Measurements from ENCODE around the gene RBM6. TPM values are rescaled to one million over a fixed set of nuclear protein-coding genes. Genes with fewer than 3 reads are reported as not detected.
"Not testable (repeated sequence)": the region's sequence is repeated elsewhere in the genome, so short reads cannot be mapped to it uniquely, and the experiment has no call there.

RBM6 gene
- total and polyA plus RNA-seq, 7 donors, result 21.6 to 42.8 (median 29.8) TPM

- DNase-seq (no peak), ATAC-seq (no peak)
- 74 to 95% (median 83%) methylated on average over 2 of the region's 2 CpGs for WGBS, 3 donors
- H3K36me3 ChIP-seq (ENCODE audit: insufficient read depth in 1 of 2, low read depth in 1 of 2), result peaks cover 0 to 31% of the 10 kb centered on the region in 2 donors
- H3K27ac ChIP-seq, result no peak overlapping the region
- TF ChIP-seq, protein P1, sequence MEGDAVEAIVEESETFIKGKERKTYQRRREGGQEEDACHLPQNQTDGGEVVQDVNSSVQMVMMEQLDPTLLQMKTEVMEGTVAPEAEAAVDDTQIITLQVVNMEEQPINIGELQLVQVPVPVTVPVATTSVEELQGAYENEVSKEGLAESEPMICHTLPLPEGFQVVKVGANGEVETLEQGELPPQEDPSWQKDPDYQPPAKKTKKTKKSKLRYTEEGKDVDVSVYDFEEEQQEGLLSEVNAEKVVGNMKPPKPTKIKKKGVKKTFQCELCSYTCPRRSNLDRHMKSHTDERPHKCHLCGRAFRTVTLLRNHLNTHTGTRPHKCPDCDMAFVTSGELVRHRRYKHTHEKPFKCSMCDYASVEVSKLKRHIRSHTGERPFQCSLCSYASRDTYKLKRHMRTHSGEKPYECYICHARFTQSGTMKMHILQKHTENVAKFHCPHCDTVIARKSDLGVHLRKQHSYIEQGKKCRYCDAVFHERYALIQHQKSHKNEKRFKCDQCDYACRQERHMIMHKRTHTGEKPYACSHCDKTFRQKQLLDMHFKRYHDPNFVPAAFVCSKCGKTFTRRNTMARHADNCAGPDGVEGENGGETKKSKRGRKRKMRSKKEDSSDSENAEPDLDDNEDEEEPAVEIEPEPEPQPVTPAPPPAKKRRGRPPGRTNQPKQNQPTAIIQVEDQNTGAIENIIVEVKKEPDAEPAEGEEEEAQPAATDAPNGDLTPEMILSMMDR (IDR thresholded peaks at IDR 0.05), result no peak
- H3K9me3 ChIP-seq, result no peaks in the 10 kb centered on the region
- no peak overlapping the region for H3K4me3 ChIP-seq
- no peaks in the 10 kb centered on the region for H3K4me1 ChIP-seq
- H3K27me3 ChIP-seq (ENCODE audit: insufficient read depth in 3 of 3, low read length in 2 of 3), result no peaks in the 10 kb centered on the region
- intact Hi-C loops (cut with DNase I), result no loop called here
Observed at GRCh38 chr3:49914906-49915305, 25.0 kb upstream of the RBM6 start.

DNA sequence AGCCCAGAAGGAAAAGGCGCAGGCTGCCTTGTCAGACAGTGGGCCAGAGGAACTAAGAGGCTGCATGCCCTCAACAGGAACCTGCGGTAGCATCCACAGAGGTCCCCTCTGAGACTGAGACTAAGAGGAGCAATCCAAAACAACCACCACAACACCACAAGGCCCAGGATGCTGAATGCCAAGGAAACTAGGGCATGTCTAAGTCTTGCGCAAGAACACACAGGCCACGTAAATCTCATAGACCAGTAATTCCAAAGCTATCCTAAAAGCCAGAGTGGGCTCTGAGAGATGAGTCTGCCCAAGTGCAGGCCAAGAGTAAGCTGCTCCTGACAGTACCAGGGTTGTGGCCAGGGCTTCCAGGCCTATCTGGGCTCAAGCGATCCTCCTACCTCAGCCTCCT is 23.3 kb upstream of the RBM6 start:
- TF ChIP-seq, protein P1 (IDR thresholded peaks at IDR 0.05), result no peak

DNA sequence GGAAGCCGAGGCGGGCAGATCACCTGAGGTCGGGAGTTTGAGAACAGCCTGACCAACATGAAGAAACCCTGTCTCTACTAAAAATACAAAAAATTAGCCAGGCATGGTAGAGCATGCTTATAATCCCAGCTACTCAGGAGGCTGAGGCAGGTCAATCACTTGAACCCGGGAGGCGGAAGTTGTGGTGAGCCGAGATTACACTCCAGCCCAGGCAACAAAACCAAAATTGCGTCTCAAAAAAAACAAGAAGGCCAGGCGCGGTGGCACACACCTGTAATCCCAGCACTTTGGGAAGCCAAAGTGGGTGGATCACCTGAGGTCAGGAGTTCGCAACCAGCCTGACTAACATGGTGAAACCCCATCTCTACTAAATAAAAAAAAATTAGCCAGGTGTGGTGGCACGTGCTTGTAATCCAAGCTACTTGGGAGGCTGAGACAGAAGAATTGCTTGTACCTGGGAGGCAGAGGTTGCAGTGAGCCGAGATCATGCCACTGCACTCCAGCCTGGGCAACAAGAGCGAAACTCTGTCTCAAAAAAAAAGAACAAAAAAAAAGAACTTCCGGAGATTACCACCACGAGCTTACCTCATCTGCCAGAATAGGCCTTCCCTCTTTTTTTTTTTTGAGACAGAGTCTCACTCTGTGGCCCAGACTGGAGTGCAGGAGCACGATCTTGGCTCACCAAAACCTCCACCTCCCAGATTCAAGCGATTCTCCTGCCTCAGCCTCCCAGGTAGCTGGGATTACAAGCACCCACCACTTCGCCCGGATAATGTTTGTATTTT is 22.0 kb upstream of the RBM6 start:
- WGBS, 3 donors, result 92 to 94% (median 93%) methylated on average over 18 to 19 of the region's 19 CpGs
- intact Hi-C loops (cut with DNase I), result loop anchor here in 1 of 2 donors (2.0 kb wide), 1 partner anchor 25 kb away; no protein-coding TSS in a partner anchor
- not testable (repeated sequence) for H3K4me3 ChIP-seq; DNase-seq; H3K27ac ChIP-seq; ATAC-seq; H3K36me3 ChIP-seq (ENCODE audit: insufficient read depth in 1 of 2, low read depth in 1 of 2); H3K9me3 ChIP-seq; H3K4me1 ChIP-seq; H3K27me3 ChIP-seq (ENCODE audit: insufficient read depth in 3 of 3, low read length in 2 of 3)

More for the DNA sequence above, 23.3 kb upstream of the RBM6 start:
- no peak overlapping the region for H3K4me3 ChIP-seq
- no peaks in the 10 kb centered on the region for H3K4me1 ChIP-seq
- peaks cover 0 to 13% of the 10 kb centered on the region in 2 donors for H3K36me3 ChIP-seq (ENCODE audit: insufficient read depth in 1 of 2, low read depth in 1 of 2)
- intact Hi-C loops (cut with DNase I), result no loop called here
- ATAC-seq (peak in 3 of 4 donors; percentile 41 to 62 (median 48)), DNase-seq (no peak)
- no peaks in the 10 kb centered on the region for H3K9me3 ChIP-seq
- H3K27ac ChIP-seq, result no peak overlapping the region
- WGBS, 3 donors, result 82 to 96% (median 86%) methylated on average over 5 of the region's 5 CpGs
- H3K27me3 ChIP-seq (ENCODE audit: insufficient read depth in 3 of 3, low read length in 2 of 3), result no peaks in the 10 kb centered on the region

- H3K9me3 ChIP-seq, result no peaks in the 10 kb centered on the region
- 49 to 77% (median 69%) methylated on average over 2 of the region's 2 CpGs for WGBS, 3 donors
- H3K4me1 ChIP-seq, result peaks cover 21% of the 10 kb centered on the region
- peaks cover 0 to 2% of the 10 kb centered on the region in 2 donors for H3K36me3 ChIP-seq (ENCODE audit: insufficient read depth in 1 of 2, low read depth in 1 of 2)
- H3K27me3 ChIP-seq (ENCODE audit: insufficient read depth in 3 of 3, low read length in 2 of 3), result no peaks in the 10 kb centered on the region
- intact Hi-C loops (cut with DNase I), result no loop called here
- peak; percentile 62 to 71 (median 64) for ATAC-seq
- H3K4me3 ChIP-seq, result no peak overlapping the region
- no peak for DNase-seq
- H3K27ac ChIP-seq, result peak overlapping the region; percentile 70
- TF ChIP-seq, protein P1 (IDR thresholded peaks at IDR 0.05), result no peak
Observed at GRCh38 chr3:49924683-49925082, 15.3 kb upstream of the RBM6 start.

DNA sequence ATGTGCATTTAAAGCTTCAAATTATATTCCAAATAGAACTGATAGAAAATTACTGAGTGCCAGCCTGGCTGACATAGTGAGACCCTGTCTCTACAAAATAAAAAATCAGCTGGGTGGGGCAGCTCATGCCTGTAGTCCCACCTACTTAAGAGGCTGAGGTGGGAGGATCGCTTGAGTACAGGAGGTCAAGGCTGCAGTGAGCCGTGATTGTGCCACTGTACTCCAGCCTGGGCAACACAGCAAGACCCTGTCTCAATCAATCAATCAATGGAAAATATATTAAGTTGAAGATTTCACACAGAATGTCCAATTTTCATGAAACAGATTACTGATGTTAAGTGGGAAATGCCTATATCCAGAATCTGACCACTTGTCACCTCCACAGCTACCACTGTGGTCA is 14.5 kb upstream of the RBM6 start:
- Histone ChIP-seq H3K27ac (peak overlapping the region; percentile 70), H3K9me3 (no peaks in the 10 kb centered on the region), H3K4me3 (no peak overlapping the region), H3K36me3 (ENCODE audit: insufficient read depth in 1 of 2, low read depth in 1 of 2) (peaks cover 0 to 2% of the 10 kb centered on the region in 2 donors), H3K27me3 (ENCODE audit: insufficient read depth in 3 of 3, low read length in 2 of 3) (no peaks in the 10 kb centered on the region), H3K4me1 (peaks cover 26% of the 10 kb centered on the region)
- intact Hi-C loops (cut with DNase I), result no loop called here
- ATAC-seq (no peak), DNase-seq (no peak)
- WGBS, 3 donors, result 89 to 94% (median 93%) methylated on average over 2 of the region's 2 CpGs
- TF ChIP-seq, protein P1 (IDR thresholded peaks at IDR 0.05), result no peak

All from psoas muscle (tissue), 8 donors.